ENCODE measurements around the gene SMARCA1. TPM values are rescaled to one million over a fixed set of nuclear protein-coding genes. Genes with fewer than 3 reads are reported as not detected.

SMARCA1 gene
- total and polyA plus RNA-seq, 10 of the 15 experiments (the other 5 are each of a cell fraction or from before 2014, with no cell fraction given): 0.02 to 0.31 (median 0.08) TPM; not detected in 3

- TF ChIP-seq ZBTB11 (CRISPR knock-in tag; IDR thresholded peaks at IDR 0.05) (no peak), KDM1A (IDR thresholded peaks at IDR 0.05; ENCODE audit: borderline replicate concordance) (no peak), CEBPB (IDR thresholded peaks at IDR 0.05; ENCODE audit: borderline replicate concordance in 1 of 2, low read depth in 2 of 2, low read length in 2 of 2) (no peak), RELA (IDR thresholded peaks at IDR 0.05; ENCODE audit: borderline replicate concordance, partially characterized antibody) (no peak), SUPT20H (IDR thresholded peaks at IDR 0.05; ENCODE audit: borderline replicate concordance, control insufficient read depth, low read depth, low read length) (no peak), HDAC6 (IDR thresholded peaks at IDR 0.05; ENCODE audit: unreplicated experiment) (no peak), SPI1 (IDR thresholded peaks at IDR 0.05; ENCODE audit: borderline replicate concordance, insufficient read depth, low read depth, low read length) (peak; percentile 95), STAT1 (conservative IDR thresholded peaks at IDR 0.05) (no peak), MAX (IDR thresholded peaks at IDR 0.05; ENCODE audit: low read depth, low read length) (no peak), BRCA1 (IDR thresholded peaks at IDR 0.05; ENCODE audit: low read depth, low read length) (no peak), HCFC1 (IDR thresholded peaks at IDR 0.05; ENCODE audit: low read length) (no peak), REST (IDR thresholded peaks at IDR 0.05; ENCODE audit: low read depth, low read length) (no peak), BCL3 (IDR thresholded peaks at IDR 0.05; ENCODE audit: borderline replicate concordance, insufficient read depth, low read depth, low read length, poor library complexity, severe bottlenecking) (no peak), JUND (IDR thresholded peaks at IDR 0.05; ENCODE audit: low read depth, low read length) (no peak), HDAC2 (IDR thresholded peaks at IDR 0.05) (no peak), ATF7 (IDR thresholded peaks at IDR 0.05; ENCODE audit: low read depth) (peak; percentile 67), CHD2 (IDR thresholded peaks at IDR 0.05; ENCODE audit: borderline replicate concordance, low read depth, low read length) (no peak), ELK1 (IDR thresholded peaks at IDR 0.05; ENCODE audit: low read depth, low read length) (no peak), ZZZ3 (IDR thresholded peaks at IDR 0.05; ENCODE audit: control insufficient read depth, insufficient read length, low read depth) (no peak)
Measured at GRCh38 chrX:129553619-129554288, 30.5 kb upstream of the SMARCA1 start (continued).

Data from GM12878 (cell line).